Tibial nerve (tissue), 4 donors: ENCODE measurements around the gene INTS11. TPM values are rescaled to one million over a fixed set of nuclear protein-coding genes. Genes with fewer than 3 reads are reported as not detected.

ENCODE experiments used
- DNase-seq, 2 donors: peaks; one replicate each; pipeline ENCODE4 v3.0.0-alpha.2; 2019; ENCODE audit warnings: low spot score in 2 of 2
- H3K27ac ChIP-seq, 4 donors: fragments of 200-600 bp; sonication (generic) in 3 of 4; one replicate each; pipeline ENCODE4 v1.5.1; 2017 to 2019; ENCODE audit warnings: mild to moderate bottlenecking in 1 of 4
- H3K27me3 ChIP-seq, 2 donors: fragments of 200-600 bp; sonication (generic) in 1 of 2; one replicate each; pipeline versions ENCODE4 v1.5.1 to v1.6.0; 2017 to 2019
- H3K36me3 ChIP-seq, 3 donors: fragments of 200-600 bp; sonication (generic); one replicate each; pipeline ENCODE4 v1.5.1; 2018 to 2019
- H3K4me1 ChIP-seq, 4 donors: fragments of 200-600 bp; sonication (generic) in 3 of 4; one replicate each; pipeline ENCODE4 v1.5.1; 2017 to 2019
- H3K4me3 ChIP-seq, 4 donors: fragments of 200-600 bp; sonication (generic) in 3 of 4; one replicate each; pipeline ENCODE4 v1.5.1; 2017 to 2019; ENCODE audit warnings: mild to moderate bottlenecking in 1 of 4, moderate library complexity in 1 of 4
- H3K9me3 ChIP-seq, 4 donors: fragments of 200-600 bp; sonication (generic) in 3 of 4; one replicate each; pipeline ENCODE4 v1.5.1; 2017 to 2019
- EP300 ChIP-seq, 2 donors: sonication (generic); formaldehyde crosslinking; IDR thresholded peaks; one replicate each; pipeline ENCODE4 v1.6.1; 2017; ENCODE audit warnings: antibody characterized with exemption in 2 of 2, mild to moderate bottlenecking in 1 of 2
- POLR2A ChIP-seq, 2 donors: fragments of 450-650 bp; IDR thresholded peaks; one replicate each; pipeline ENCODE4 v1.6.1; 2017; ENCODE audit warnings: antibody characterized with exemption in 2 of 2, mild to moderate bottlenecking in 2 of 2, moderate library complexity in 2 of 2
- WGBS, 2 donors: methylation state at CpG; one replicate each; pipeline ENCODE4 v1.1.5; 2018; 5-methylcytosine and 5-hydroxymethylcytosine counted together
- total RNA-seq, 4 donors: library from RNA; depleted of rRNA; stranded (reverse); fragments of >200 nt; gene quantifications; one replicate each; pipeline ENCODE4 v1.1.0, GENCODE V29; 2016
- TF ChIP-seq, protein P1 (sequence below), 5 experiments: fragments of 200-600 bp in 3 of 5; fragments of 450-650 bp in 2 of 5; sonication (generic) in 3 of 5; IDR thresholded peaks; one replicate each; pipeline ENCODE4 v1.5.1; 2016 to 2019; ENCODE audit warnings: antibody characterized with exemption in 5 of 5, mild to moderate bottlenecking in 3 of 5, moderate library complexity in 2 of 5

The INTS11 gene
- total RNA-seq, 4 donors from 2014 or later, result 118 to 241 (median 157) TPM

- Histone ChIP-seq H3K4me1 (peaks cover 0 to 15% (median 6%) of the 10 kb centered on the region in 4 donors), H3K9me3 (no peaks in the 10 kb centered on the region), H3K36me3 (no peaks in the 10 kb centered on the region), H3K27me3 (no peaks in the 10 kb centered on the region), H3K4me3 (no peak overlapping the region), H3K27ac (no peak overlapping the region)
- TF ChIP-seq EP300 (IDR thresholded peaks at IDR 0.05) (no peak), POLR2A (IDR thresholded peaks at IDR 0.05) (no peak)
- TF ChIP-seq, protein P1, sequence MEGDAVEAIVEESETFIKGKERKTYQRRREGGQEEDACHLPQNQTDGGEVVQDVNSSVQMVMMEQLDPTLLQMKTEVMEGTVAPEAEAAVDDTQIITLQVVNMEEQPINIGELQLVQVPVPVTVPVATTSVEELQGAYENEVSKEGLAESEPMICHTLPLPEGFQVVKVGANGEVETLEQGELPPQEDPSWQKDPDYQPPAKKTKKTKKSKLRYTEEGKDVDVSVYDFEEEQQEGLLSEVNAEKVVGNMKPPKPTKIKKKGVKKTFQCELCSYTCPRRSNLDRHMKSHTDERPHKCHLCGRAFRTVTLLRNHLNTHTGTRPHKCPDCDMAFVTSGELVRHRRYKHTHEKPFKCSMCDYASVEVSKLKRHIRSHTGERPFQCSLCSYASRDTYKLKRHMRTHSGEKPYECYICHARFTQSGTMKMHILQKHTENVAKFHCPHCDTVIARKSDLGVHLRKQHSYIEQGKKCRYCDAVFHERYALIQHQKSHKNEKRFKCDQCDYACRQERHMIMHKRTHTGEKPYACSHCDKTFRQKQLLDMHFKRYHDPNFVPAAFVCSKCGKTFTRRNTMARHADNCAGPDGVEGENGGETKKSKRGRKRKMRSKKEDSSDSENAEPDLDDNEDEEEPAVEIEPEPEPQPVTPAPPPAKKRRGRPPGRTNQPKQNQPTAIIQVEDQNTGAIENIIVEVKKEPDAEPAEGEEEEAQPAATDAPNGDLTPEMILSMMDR (IDR thresholded peaks at IDR 0.05), result no peak
- no peak for DNase-seq
- WGBS, 2 donors, result 93 to 94% methylated on average over 13 of the region's 13 CpGs
Observed at GRCh38 chr1:1278620-1279019, 45.8 kb downstream of the INTS11 start.

GRCh38 chr1:1275836-1276235 is 48.6 kb downstream of the INTS11 start:
- no peaks in the 10 kb centered on the region for H3K36me3 ChIP-seq
- DNase-seq, result no peak
- no peaks in the 10 kb centered on the region for H3K9me3 ChIP-seq
- H3K4me1 ChIP-seq, result peaks cover 0 to 36% (median 28%) of the 10 kb centered on the region in 4 donors
- H3K4me3 ChIP-seq, result no peak overlapping the region
- no peaks in the 10 kb centered on the region for H3K27me3 ChIP-seq
- H3K27ac ChIP-seq, result no peak overlapping the region
- TF ChIP-seq, protein P1 (IDR thresholded peaks at IDR 0.05), result no peak
- TF ChIP-seq EP300 (IDR thresholded peaks at IDR 0.05) (no peak), POLR2A (IDR thresholded peaks at IDR 0.05) (no peak)
- 62 to 70% methylated on average over 9 of the region's 9 CpGs for WGBS, 2 donors

- H3K4me1 ChIP-seq, result peaks cover 0 to 45% (median 36%) of the 10 kb centered on the region in 4 donors
- WGBS, 2 donors, result 81% methylated on average over 5 of the region's 15 CpGs; no CpG with 5 or more reads in 1 of the 2 donors
- peak overlapping the region in 1 of 4 donors; percentile 82 for H3K4me3 ChIP-seq
Observed at GRCh38 chr1:1274931-1275431, 49.5 kb downstream of the INTS11 start.

GRCh38 chr1:1274299-1274930 is 50.0 kb downstream of the INTS11 start:
- H3K27me3 ChIP-seq, result no peaks in the 10 kb centered on the region
- H3K4me3 ChIP-seq, result peak overlapping the region; percentile 78 to 90 (median 84)
- no peak for DNase-seq
- WGBS, 2 donors, result 28 to 33% methylated on average over 1 to 9 of the region's 31 CpGs
- H3K9me3 ChIP-seq, result no peaks in the 10 kb centered on the region
- TF ChIP-seq EP300 (IDR thresholded peaks at IDR 0.05) (no peak), POLR2A (IDR thresholded peaks at IDR 0.05) (no peak)
- TF ChIP-seq, protein P1 (IDR thresholded peaks at IDR 0.05), result no peak
- H3K4me1 ChIP-seq, result peaks cover 0 to 50% (median 38%) of the 10 kb centered on the region in 4 donors
- H3K27ac ChIP-seq, result peak overlapping the region; percentile 47 to 89 (median 82)
- no peaks in the 10 kb centered on the region for H3K36me3 ChIP-seq

More at GRCh38 chr1:1274931-1275431, 49.5 kb downstream of the INTS11 start:
- Histone ChIP-seq H3K36me3 (no peaks in the 10 kb centered on the region), H3K9me3 (no peaks in the 10 kb centered on the region), H3K27ac (peak overlapping the region in 1 of 4 donors; percentile 89), H3K27me3 (no peaks in the 10 kb centered on the region)
- TF ChIP-seq EP300 (IDR thresholded peaks at IDR 0.05), result no peak
- TF ChIP-seq, protein P1 (IDR thresholded peaks at IDR 0.05), result no peak
- TF ChIP-seq POLR2A (IDR thresholded peaks at IDR 0.05), result no peak
- no peak for DNase-seq
